Stomach (tissue), 9 donors: ENCODE data around the gene NAA35. TPM values are rescaled to one million over a fixed set of nuclear protein-coding genes. Genes with fewer than 3 reads are reported as not detected.

Experiments used
- DNase-seq, 2 donors: peaks; one replicate each; pipeline versions ENCODE4 v3.0.0 to v3.0.0-alpha.2; 2013 to 2019
- H3K27ac ChIP-seq, 5 donors: fragments of 200-600 bp in 4 of 5; sonication (generic) in 4 of 5; one replicate each; pipeline ENCODE4 v1.5.1; 2013 to 2019; ENCODE audit warnings: mild to moderate bottlenecking in 1 of 5, moderate library complexity in 1 of 5
- H3K27me3 ChIP-seq, 3 donors: fragments of 200-600 bp; sonication (generic); one replicate each; pipeline ENCODE4 v1.5.1; 2017 to 2019; ENCODE audit warnings: mixed run types in 1 of 3
- H3K36me3 ChIP-seq, 4 donors: fragments of 200-600 bp; sonication (generic); 1 replicate in 3 of 4; 2 replicates in 1 of 4; pipeline ENCODE4 v1.5.1; 2016 to 2019
- H3K4me1 ChIP-seq, 4 donors: fragments of 200-600 bp; sonication (generic); one replicate each; pipeline ENCODE4 v1.5.1; 2016 to 2019
- H3K4me3 ChIP-seq, 4 donors: fragments of 200-600 bp; sonication (generic) in 3 of 4; one replicate each; pipeline ENCODE4 v1.5.1; 2016 to 2019; ENCODE audit warnings: mild to moderate bottlenecking in 1 of 4
- H3K9me3 ChIP-seq, 4 donors: fragments of 200-600 bp; sonication (generic); one replicate each; pipeline ENCODE4 v1.5.1; 2016 to 2019
- CTCF ChIP-seq, 7 experiments: fragments of 450-650 bp in 4 of 7; fragments of 200-600 bp in 3 of 7; sonication (generic) in 3 of 7; IDR thresholded peaks; one replicate each; pipeline ENCODE4 v1.5.1; 2016 to 2019; ENCODE audit warnings: antibody characterized with exemption in 7 of 7, control low read depth in 2 of 7, mild to moderate bottlenecking in 1 of 7
- EP300 ChIP-seq: sonication (generic); formaldehyde crosslinking; IDR thresholded peaks from one replicate; pipeline ENCODE4 v1.6.1; 2017; ENCODE audit warnings: antibody characterized with exemption
- POLR2A ChIP-seq, 4 donors: fragments of 450-650 bp; IDR thresholded peaks; one replicate each; pipeline ENCODE4 v1.6.1; 2016; ENCODE audit warnings: antibody characterized with exemption in 4 of 4, control low read depth in 2 of 4, mild to moderate bottlenecking in 1 of 4, moderate library complexity in 1 of 4
- POLR2AphosphoS5 ChIP-seq, 3 donors: sonication (generic); formaldehyde crosslinking; IDR thresholded peaks; one replicate each; pipeline ENCODE4 v1.6.1; 2016; ENCODE audit warnings: antibody characterized with exemption in 3 of 3
- WGBS, 5 donors: extraction: QIAGEN DNeasy Blood & Tissue Kit in 3 of 5; methylation state at CpG; one replicate each; pipeline versions ENCODE4 v1.1.5 to v1.1.7; 2013 to 2018; 5-methylcytosine and 5-hydroxymethylcytosine counted together
- intact Hi-C: fragments of 100-400 bp; cut with DNase I; formaldehyde crosslinking; loops from one replicate; pipeline ENCODE4 v1.15.1; 2023; ENCODE audit warnings: low total_unique reads
- polyA plus RNA-seq, 3 donors: library from polyadenylated mRNA; stranded (reverse); fragments of 200-250 nt; gene quantifications; one replicate each; pipeline ENCODE4 v1.2.3, GENCODE V29; 2013
- total RNA-seq, 5 donors: library from RNA; depleted of rRNA; stranded (reverse); fragments of >200 nt; gene quantifications; one replicate each; pipeline versions ENCODE4 v1.1.0 to v1.2.3, GENCODE V29; 2014 to 2016
- donor health status: healthy with polysubstance abuse.
- donor health status: Bipolar disorder and iron deficiency.
- donor health status: healthy.

The NAA35 gene
- total and polyA plus RNA-seq, 8 donors = 6.0 to 67.0 (median 10.4) TPM

- Histone ChIP-seq H3K27ac (no peak overlapping the region), H3K36me3 (peaks cover 32 to 88% (median 82%) of the 10 kb centered on the region in 4 donors), H3K9me3 (peaks cover 0 to 5% (median 3%) of the 10 kb centered on the region in 4 donors), H3K4me3 (no peak overlapping the region), H3K27me3 (no peaks in the 10 kb centered on the region), H3K4me1 (no peaks in the 10 kb centered on the region)
- no peak for TF ChIP-seq CTCF (IDR thresholded peaks at IDR 0.05)
- TF ChIP-seq POLR2A (IDR thresholded peaks at IDR 0.05) = no peak
- TF ChIP-seq POLR2AphosphoS5 (IDR thresholded peaks at IDR 0.05) = no peak
- TF ChIP-seq EP300 = no peak
- DNase-seq = no peak
- intact Hi-C loops = no loop called here
- WGBS, 5 donors = 89 to 100% (median 100%) methylated on average over 1 of the region's 1 CpG
These were observed 64.4 kb downstream of the NAA35 start for GRCh38 chr9:86005253-86005775.

- no peak for TF ChIP-seq CTCF (IDR thresholded peaks at IDR 0.05)
- TF ChIP-seq POLR2A (IDR thresholded peaks at IDR 0.05) = no peak
- no peak for TF ChIP-seq EP300
- no peak for TF ChIP-seq POLR2AphosphoS5 (IDR thresholded peaks at IDR 0.05)
- DNase-seq = no peak
- peaks cover 0 to 5% (median 3%) of the 10 kb centered on the region in 4 donors for H3K9me3 ChIP-seq
- intact Hi-C loops = no loop called here
- H3K27me3 ChIP-seq = no peaks in the 10 kb centered on the region
- peaks cover 34 to 94% (median 93%) of the 10 kb centered on the region in 4 donors for H3K36me3 ChIP-seq
- no peak overlapping the region for H3K27ac ChIP-seq
- H3K4me1 ChIP-seq = no peaks in the 10 kb centered on the region
- WGBS, 5 donors = 29 to 62% (median 33%) methylated on average over 2 of the region's 2 CpGs
- H3K4me3 ChIP-seq = no peak overlapping the region
These were observed 68.2 kb downstream of the NAA35 start for GRCh38 chr9:86009133-86009532.

GRCh38 chr9:86020731-86021130 is 79.8 kb downstream of the NAA35 start:
- peaks cover 22 to 96% (median 85%) of the 10 kb centered on the region in 4 donors for H3K36me3 ChIP-seq
- DNase-seq = no peak
- H3K27ac ChIP-seq = no peak overlapping the region
- intact Hi-C loops = no loop called here
- TF ChIP-seq POLR2A (IDR thresholded peaks at IDR 0.05) (no peak), POLR2AphosphoS5 (IDR thresholded peaks at IDR 0.05) (no peak), EP300 (no peak), CTCF (IDR thresholded peaks at IDR 0.05) (no peak)
- 96 to 100% (median 100%) methylated on average over 1 of the region's 1 CpG for WGBS, 5 donors
- H3K4me1 ChIP-seq = peaks cover 0 to 7% (median 0%) of the 10 kb centered on the region in 4 donors
- no peaks in the 10 kb centered on the region for H3K27me3 ChIP-seq
- H3K9me3 ChIP-seq = no peaks in the 10 kb centered on the region
- no peak overlapping the region for H3K4me3 ChIP-seq

- H3K36me3 ChIP-seq = peaks cover 22 to 99% (median 89%) of the 10 kb centered on the region in 4 donors
- peaks cover 0 to 7% (median 0%) of the 10 kb centered on the region in 4 donors for H3K4me1 ChIP-seq
- no peak for TF ChIP-seq CTCF (IDR thresholded peaks at IDR 0.05)
- TF ChIP-seq POLR2A (IDR thresholded peaks at IDR 0.05) = no peak
- no peak for TF ChIP-seq EP300
- no peak for TF ChIP-seq POLR2AphosphoS5 (IDR thresholded peaks at IDR 0.05)
- no peaks in the 10 kb centered on the region for H3K9me3 ChIP-seq
- H3K4me3 ChIP-seq = no peak overlapping the region
- H3K27me3 ChIP-seq = no peaks in the 10 kb centered on the region
- no peak overlapping the region for H3K27ac ChIP-seq
- intact Hi-C loops = no loop called here
- WGBS, 5 donors = 80 to 96% (median 91%) methylated on average over 6 of the region's 6 CpGs
- no peak for DNase-seq
These were observed 80.2 kb downstream of the NAA35 start for GRCh38 chr9:86021166-86021565.
